PC-3 (cell line): ENCODE measurements around the gene PAPSS2.

ENCODE experiments used
- CTCF ChIP-seq: fragments of 300-600 bp; sonication (generic); conservative IDR thresholded peaks from 2 replicates; pipeline ENCODE4 v1.5.1; 2017; ENCODE audit warnings: antibody characterized with exemption, low read depth, mild to moderate bottlenecking, low read length
- EZH2 ChIP-seq: fragments of 300-600 bp; sonication (generic); IDR thresholded peaks from one replicate; pipeline ENCODE4 v1.6.1; 2017; ENCODE audit warnings: antibody characterized with exemption, mild to moderate bottlenecking, low read length; ENCODE audit not compliant: unreplicated experiment
- EZH2phosphoT487 ChIP-seq: fragments of 300-600 bp; sonication (generic); IDR thresholded peaks from 2 replicates; pipeline ENCODE4 v1.6.1; 2018; ENCODE audit warnings: mild to moderate bottlenecking, antibody characterized with exemption, low read length, borderline replicate concordance

- TF ChIP-seq CTCF (no peak), EZH2 (no peak), EZH2phosphoT487 (no peak)
Observed at GRCh38 chr10:87702973-87703294, 43.3 kb downstream of the PAPSS2 start.
